Keratinocyte (primary cell): ENCODE data around the gene JAK1. TPM values are rescaled to one million over a fixed set of nuclear protein-coding genes. Genes with fewer than 3 reads are reported as not detected.

ENCODE experiments used
- DNase-seq: peaks from one replicate; pipeline ENCODE4 v3.0.0-alpha.2; 2011; ENCODE audit warnings: low read depth, missing footprints, low spot score
- FAIRE-seq: peaks from 2 replicates; lab custom pipeline; 2011; peaks lifted over from hg19 to GRCh38; lab: Jason Lieb, UNC
- H2AFZ ChIP-seq: 2 replicates; pipeline ENCODE4 v1.6.0; 2012; ENCODE audit warnings: low read length, control low read depth, inconsistent platforms; ENCODE audit not compliant: control insufficient read depth
- H3K27ac ChIP-seq: 2 replicates; pipeline ENCODE4 v1.5.1; 2011; ENCODE audit warnings: low read length; ENCODE audit not compliant: control insufficient read depth, insufficient read depth
- H3K27me3 ChIP-seq: 3 replicates; pipeline ENCODE4 v1.6.0; 2011; ENCODE audit warnings: low read length; ENCODE audit not compliant: control insufficient read depth, insufficient read depth; ENCODE audit errors: extremely low read depth
- H3K36me3 ChIP-seq, 2 experiments: 2 replicates in 1 of 2; 3 replicates in 1 of 2; pipeline ENCODE4 v1.5.1; 2011; ENCODE audit warnings: low read length in 2 of 2, mild to moderate bottlenecking in 1 of 2; ENCODE audit not compliant: control insufficient read depth in 2 of 2, insufficient read depth in 2 of 2; ENCODE audit errors: extremely low read depth in 1 of 2
- H3K4me1 ChIP-seq: 3 replicates; pipeline ENCODE4 v1.5.1; 2011; ENCODE audit warnings: low read length; ENCODE audit not compliant: control insufficient read depth, insufficient read depth; ENCODE audit errors: extremely low read depth
- H3K4me2 ChIP-seq: 3 replicates; pipeline ENCODE4 v1.6.0; 2011; ENCODE audit warnings: low read depth, low read length; ENCODE audit not compliant: control insufficient read depth, insufficient read depth; ENCODE audit errors: extremely low read depth
- H3K4me3 ChIP-seq, 3 experiments: fragments of 200-600 bp in 1 of 3; sonication (generic) in 1 of 3; 2 replicates in 2 of 3; 3 replicates in 1 of 3; pipeline ENCODE4 v1.5.1; 2011 to 2016; ENCODE audit warnings: low read length in 3 of 3, mild to moderate bottlenecking in 3 of 3, control low read depth in 2 of 3, inconsistent platforms in 1 of 3, low read depth in 1 of 3, mixed read lengths in 1 of 3, mixed run types in 1 of 3, moderate library complexity in 1 of 3; ENCODE audit not compliant: control insufficient read depth in 2 of 3, insufficient read depth in 2 of 3; ENCODE audit errors: extremely low read depth in 1 of 3
- H3K79me2 ChIP-seq: 2 replicates; pipeline ENCODE4 v1.6.0; 2012; ENCODE audit warnings: low read length; ENCODE audit not compliant: control insufficient read depth, insufficient read depth
- H3K9ac ChIP-seq: 3 replicates; pipeline ENCODE4 v1.6.0; 2011; ENCODE audit warnings: low read length; ENCODE audit not compliant: control insufficient read depth, insufficient read depth; ENCODE audit errors: extremely low read depth
- H3K9me1 ChIP-seq: 3 replicates; pipeline ENCODE4 v1.6.0; 2011; ENCODE audit warnings: low read length; ENCODE audit not compliant: control insufficient read depth, insufficient read depth; ENCODE audit errors: extremely low read depth
- H3K9me3 ChIP-seq: 2 replicates; pipeline ENCODE4 v1.5.1; 2012; ENCODE audit warnings: low read depth, low read length; ENCODE audit not compliant: control insufficient read depth
- H4K20me1 ChIP-seq: 3 replicates; pipeline ENCODE4 v1.6.0; 2011; ENCODE audit warnings: low read length; ENCODE audit not compliant: control insufficient read depth, insufficient read depth; ENCODE audit errors: extremely low read depth
- EZH2 ChIP-seq: IDR thresholded peaks from one replicate; pipeline ENCODE4 v1.6.1; 2012; ENCODE audit warnings: inconsistent platforms, mild to moderate bottlenecking, low read length, moderate library complexity
- dilution Hi-C: fragments of 300-500 bp; cut with MboI; formaldehyde crosslinking; loops from one replicate; pipeline ENCODE4 v1.7.0; 2020; ENCODE audit warnings: low sequenced_read_pairs; ENCODE audit not compliant: extremely low pct_ligation_motif_present
- polyA plus RNA-seq, 5 experiments: library from polyadenylated mRNA; depleted of rRNA in 3 of 5; stranded (reverse) in 3 of 5; stranded (forward) in 1 of 5; unstranded in 1 of 5; fragments of >200 nt; gene quantifications; 1 replicate in 1 of 5; 2 replicates in 3 of 5; 3 replicates in 1 of 5; pipeline versions ENCODE4 v1.2.1 to v1.2.3, GENCODE V29; 2011 to 2012; ENCODE audit warnings: missing spikeins in 2 of 5, low read depth in 1 of 5, low replicate concordance in 1 of 5
- TF ChIP-seq, protein P1 (sequence below), 3 experiments: IDR thresholded peaks in 1 of 3; conservative IDR thresholded peaks in 1 of 3; optimal IDR thresholded peaks in 1 of 3; 2 replicates in 2 of 3; 3 replicates in 1 of 3; pipeline versions ENCODE3 to v1.5.1; 2011; ENCODE audit warnings: low read length in 3 of 3, mild to moderate bottlenecking in 3 of 3, moderate library complexity in 2 of 3, control low read depth in 1 of 3, inconsistent platforms in 1 of 3; ENCODE audit not compliant: insufficient read depth in 2 of 3; ENCODE audit errors: extremely low read depth in 1 of 3

The JAK1 gene
- polyA plus RNA-seq, 1 donor (not counting 4 experiments of a cell fraction or from before 2014, with no cell fraction given) = 50.9 TPM

- TF ChIP-seq EZH2 = no peak
- TF ChIP-seq, protein P1, sequence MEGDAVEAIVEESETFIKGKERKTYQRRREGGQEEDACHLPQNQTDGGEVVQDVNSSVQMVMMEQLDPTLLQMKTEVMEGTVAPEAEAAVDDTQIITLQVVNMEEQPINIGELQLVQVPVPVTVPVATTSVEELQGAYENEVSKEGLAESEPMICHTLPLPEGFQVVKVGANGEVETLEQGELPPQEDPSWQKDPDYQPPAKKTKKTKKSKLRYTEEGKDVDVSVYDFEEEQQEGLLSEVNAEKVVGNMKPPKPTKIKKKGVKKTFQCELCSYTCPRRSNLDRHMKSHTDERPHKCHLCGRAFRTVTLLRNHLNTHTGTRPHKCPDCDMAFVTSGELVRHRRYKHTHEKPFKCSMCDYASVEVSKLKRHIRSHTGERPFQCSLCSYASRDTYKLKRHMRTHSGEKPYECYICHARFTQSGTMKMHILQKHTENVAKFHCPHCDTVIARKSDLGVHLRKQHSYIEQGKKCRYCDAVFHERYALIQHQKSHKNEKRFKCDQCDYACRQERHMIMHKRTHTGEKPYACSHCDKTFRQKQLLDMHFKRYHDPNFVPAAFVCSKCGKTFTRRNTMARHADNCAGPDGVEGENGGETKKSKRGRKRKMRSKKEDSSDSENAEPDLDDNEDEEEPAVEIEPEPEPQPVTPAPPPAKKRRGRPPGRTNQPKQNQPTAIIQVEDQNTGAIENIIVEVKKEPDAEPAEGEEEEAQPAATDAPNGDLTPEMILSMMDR (optimal IDR thresholded peaks at IDR 0.05 in 1 of 3, IDR thresholded peaks at IDR 0.05 in 1 of 3, conservative IDR thresholded peaks at IDR 0.05 in 1 of 3; ENCODE audit: extremely low read depth in 1 of 3, insufficient read depth in 2 of 3, low read length in 3 of 3) = no peak
- H3K4me1 ChIP-seq = no peaks in the 10 kb centered on the region
- no peak overlapping the region for H3K27ac ChIP-seq
- H2AFZ ChIP-seq = no peak overlapping the region
- H3K9ac ChIP-seq = no peak overlapping the region
- H3K9me1 ChIP-seq = no peaks in the 10 kb centered on the region
- H3K27me3 ChIP-seq = no peaks in the 10 kb centered on the region
- FAIRE-seq (no peak), DNase-seq (no peak)
- H4K20me1 ChIP-seq = no peaks in the 10 kb centered on the region
- H3K79me2 ChIP-seq = no peaks in the 10 kb centered on the region
- dilution Hi-C loops = no loop called here
- H3K4me3 ChIP-seq = no peak overlapping the region
- peaks cover 10 to 18% of the 10 kb centered on the region in 2 experiments for H3K36me3 ChIP-seq
- no peak overlapping the region for H3K4me2 ChIP-seq
- no peaks in the 10 kb centered on the region for H3K9me3 ChIP-seq
These were observed 99.7 kb downstream of the JAK1 start for GRCh38 chr1:64866689-64867088.

- Histone ChIP-seq H3K9me3 (no peaks in the 10 kb centered on the region), H3K9ac (no peak overlapping the region), H3K36me3 (peaks cover 9 to 17% of the 10 kb centered on the region in 2 experiments), H3K4me1 (no peaks in the 10 kb centered on the region), H3K4me3 (no peak overlapping the region), H3K27me3 (no peaks in the 10 kb centered on the region), H4K20me1 (no peaks in the 10 kb centered on the region), H3K9me1 (no peaks in the 10 kb centered on the region), H2AFZ (no peak overlapping the region), H3K27ac (no peak overlapping the region), H3K4me2 (no peak overlapping the region), H3K79me2 (no peaks in the 10 kb centered on the region)
- dilution Hi-C loops = no loop called here
- TF ChIP-seq, protein P1 (optimal IDR thresholded peaks at IDR 0.05 in 1 of 3, IDR thresholded peaks at IDR 0.05 in 1 of 3, conservative IDR thresholded peaks at IDR 0.05 in 1 of 3; ENCODE audit: extremely low read depth in 1 of 3, insufficient read depth in 2 of 3, low read length in 3 of 3) = no peak
- no peak for TF ChIP-seq EZH2
- FAIRE-seq = no peak
- DNase-seq = no peak
These were observed 101.1 kb downstream of the JAK1 start for GRCh38 chr1:64865105-64865757.
